GM18861 (cell line): ENCODE data around the gene TUBGCP5.
"Not testable (repeated sequence)": the region's sequence is repeated elsewhere in the genome, so short reads cannot be mapped to it uniquely, and the experiment has no call there.

Experiments
- ATAC-seq: cut with Tn5 transposase; IDR thresholded peaks from one replicate; pipeline ENCODE4 v1.9.1; 2021; ENCODE audit not compliant: unreplicated experiment

The TUBGCP5 gene

GRCh38 chr15:23043535-23043934, 4.2 kb upstream of the TUBGCP5 start:
- ATAC-seq: not testable (repeated sequence)

- ATAC-seq: not testable (repeated sequence)
Measured at GRCh38 chr15:23041736-23042135, 2.4 kb upstream of the TUBGCP5 start.

DNA sequence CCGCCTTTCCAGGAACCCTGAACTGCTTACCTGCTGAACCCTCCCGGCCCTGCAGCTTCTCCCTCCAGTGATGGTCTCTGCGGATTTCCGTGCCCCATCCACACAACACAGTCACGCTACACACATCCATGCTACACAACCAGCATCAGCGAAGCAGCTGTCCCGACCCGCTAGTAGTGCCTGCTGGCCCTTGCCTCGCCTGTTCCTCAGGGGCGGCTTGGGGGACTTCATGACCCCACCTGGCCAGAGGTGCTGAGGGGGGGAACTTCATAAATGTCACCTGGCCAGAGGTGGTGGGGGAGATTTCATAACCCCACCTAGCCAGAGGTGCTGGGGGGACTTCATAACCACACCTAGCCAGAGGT, 530 bp upstream of the TUBGCP5 start:
- ATAC-seq: no peak

DNA sequence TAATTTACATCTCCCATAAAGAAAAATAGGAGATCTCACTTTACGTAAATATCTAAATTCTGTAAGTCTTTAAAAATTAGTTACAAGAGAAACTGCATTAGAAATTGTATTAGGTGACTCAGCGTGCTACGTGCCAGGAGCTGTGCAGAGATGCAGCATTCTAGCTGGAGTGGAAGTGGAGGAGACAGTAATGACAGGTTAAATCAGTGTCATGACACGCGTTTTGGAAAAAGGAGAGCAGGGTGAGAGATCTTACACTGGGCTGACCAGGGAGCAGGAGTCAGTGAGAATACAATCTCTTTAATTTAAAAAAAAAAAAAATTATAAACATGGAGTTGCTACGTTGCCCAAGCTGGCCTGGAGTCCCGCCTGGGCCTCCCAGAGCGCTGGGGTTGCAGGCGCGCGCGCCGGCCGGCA, 635 bp downstream of the TUBGCP5 start:
- ATAC-seq: peak; percentile 10

DNA sequence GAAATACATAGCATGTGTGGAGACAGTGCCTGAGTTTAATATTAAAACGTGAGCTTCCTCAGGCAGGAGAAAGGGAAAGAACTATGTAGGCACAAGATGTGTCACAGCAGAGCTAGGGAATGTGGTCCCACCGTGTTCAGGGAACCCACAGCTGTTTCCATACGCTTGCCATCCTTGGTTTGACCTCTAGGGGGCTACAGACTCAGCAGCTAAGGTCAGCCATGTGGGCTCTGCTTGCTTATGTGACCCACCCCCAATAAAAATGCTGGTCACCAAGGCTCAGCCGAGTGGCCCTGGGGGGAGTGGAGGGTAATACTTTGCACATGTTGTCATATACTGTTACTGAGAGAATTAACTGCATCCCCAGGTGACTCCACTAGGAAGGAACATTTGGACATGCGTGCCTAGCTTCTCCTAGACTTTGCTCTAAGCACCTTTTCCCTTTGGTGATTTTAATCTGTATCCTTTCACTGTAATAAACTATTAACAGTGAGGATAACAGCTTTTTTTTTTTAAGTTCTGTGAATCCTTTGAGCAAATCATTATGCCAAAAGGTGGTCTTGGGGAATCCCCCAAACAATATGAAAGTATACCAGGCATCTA, 3.3 kb downstream of the TUBGCP5 start:
- ATAC-seq: no peak

DNA sequence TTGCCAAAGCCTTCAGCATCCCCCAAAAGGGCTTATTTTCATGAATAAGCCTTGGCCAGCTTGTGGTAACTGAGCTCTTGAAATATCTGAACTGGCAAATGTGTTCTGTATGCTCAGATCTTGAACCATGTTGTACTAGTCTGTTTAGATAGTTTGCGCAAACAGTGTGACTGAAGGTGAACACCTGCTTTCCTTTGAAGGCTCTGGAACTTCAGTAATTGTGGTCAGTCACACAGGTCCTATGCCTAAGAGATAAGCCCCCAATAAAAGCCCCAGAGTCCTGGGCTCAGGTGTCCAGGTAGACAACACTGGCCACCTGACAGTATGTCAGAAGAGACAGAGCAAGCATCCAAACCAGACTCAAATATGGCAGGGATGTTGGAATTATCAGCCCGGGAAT, 5.4 kb downstream of the TUBGCP5 start:
- ATAC-seq: no peak

DNA sequence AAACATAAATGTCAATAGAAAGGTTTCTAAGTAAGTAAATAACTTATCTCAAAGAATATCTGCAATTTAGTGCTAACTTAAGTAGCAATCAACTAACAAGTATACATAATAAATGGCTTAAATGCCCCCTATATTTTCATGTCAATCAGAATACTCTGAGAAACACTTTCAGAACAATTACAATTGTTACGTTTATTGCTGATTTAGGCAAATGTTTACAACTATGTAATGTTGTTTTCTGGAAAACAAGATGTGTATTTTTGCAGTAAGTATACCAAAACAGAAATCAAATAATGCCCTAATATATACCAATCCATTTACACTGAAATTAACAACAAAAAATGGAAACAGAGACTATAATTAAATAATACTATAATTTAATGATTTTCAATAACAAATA, 13.2 kb downstream of the TUBGCP5 start:
- ATAC-seq: no peak

DNA sequence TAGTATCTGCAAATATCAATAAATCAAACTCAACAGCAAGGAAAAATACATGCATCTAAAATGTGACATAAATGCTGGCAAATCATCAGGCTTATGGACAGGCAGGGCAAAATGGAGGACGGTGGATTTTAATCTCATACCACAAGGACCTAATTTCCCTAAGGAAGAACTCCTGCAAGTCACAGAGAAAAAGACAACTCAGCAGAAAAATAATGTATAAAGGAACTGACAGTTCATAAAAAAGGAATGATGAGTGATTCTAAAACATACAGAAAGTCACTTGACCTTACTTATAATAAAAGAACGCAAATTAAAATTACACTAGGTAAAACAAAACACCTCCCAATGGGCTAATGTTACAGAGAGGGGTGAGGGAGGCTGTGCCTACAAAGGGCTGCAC, 17.2 kb downstream of the TUBGCP5 start:
- no peak for ATAC-seq

DNA sequence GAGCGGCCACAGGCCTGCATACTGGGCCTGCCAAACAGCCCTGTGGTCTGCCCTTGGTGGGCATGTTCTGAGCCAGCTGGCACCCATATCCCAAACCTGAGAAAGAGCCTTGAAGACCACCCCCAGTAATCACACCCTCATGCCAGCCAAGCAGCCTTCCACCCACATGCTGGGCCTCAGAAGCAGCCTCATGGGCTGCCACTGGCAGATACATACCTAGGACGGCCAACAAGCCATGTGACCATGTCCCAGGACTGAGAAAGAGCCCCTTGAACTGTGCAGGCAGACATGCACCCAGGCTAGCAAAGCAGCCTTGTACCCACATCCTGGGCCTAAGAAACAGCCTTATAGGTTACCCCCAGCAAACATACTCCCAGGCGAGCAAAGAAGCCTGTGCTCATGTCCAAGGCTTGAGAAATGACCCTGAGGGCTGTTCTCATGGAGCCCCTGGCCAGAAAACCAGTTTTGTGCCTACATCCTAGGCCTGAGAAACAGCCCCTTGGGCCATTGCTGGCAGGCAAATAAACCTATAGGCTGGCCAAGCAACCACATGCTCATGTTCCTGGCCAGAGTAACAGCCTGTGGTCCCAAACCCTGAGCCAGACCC, 24.9 kb downstream of the TUBGCP5 start:
- ATAC-seq: no peak

DNA sequence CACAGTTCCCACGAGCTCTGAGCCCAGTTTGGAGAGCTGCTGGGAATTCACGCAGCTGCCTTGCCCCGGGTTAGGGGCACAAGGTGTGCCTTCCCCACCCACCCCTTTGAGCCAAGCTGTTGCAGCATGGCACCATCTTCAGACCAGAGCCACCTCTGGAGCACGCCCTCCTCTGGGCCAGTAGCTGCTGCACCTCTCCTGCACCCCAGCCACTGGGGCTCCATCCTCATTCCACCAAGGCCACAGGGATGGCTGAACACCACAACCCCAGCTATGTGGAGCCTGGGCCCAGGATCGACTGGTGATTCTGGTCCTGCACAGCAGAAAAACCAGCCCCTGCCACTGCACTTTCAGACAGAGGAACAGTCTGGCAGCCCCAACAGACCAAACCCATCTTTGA, 25.7 kb downstream of the TUBGCP5 start:
- no peak for ATAC-seq

DNA sequence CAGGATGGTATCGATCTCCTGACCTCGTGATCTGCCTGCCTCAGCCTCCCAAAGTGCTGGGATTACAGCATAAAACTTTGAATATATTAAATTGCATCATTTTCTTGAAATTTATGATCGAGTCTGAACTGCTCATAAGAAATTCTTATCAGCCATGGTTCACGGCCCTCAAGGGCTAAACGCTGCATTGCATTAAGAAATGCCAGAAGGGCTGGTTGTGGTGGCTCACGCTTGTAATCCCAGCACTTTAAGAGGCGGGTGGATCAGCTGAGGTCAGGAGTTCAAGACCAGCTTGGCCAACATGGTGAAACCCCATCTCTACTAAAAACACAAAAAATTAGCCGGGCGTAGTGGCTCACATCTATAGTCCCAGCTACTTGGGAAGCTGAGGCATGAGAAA, 26.8 kb downstream of the TUBGCP5 start:
- not testable (repeated sequence) for ATAC-seq

DNA sequence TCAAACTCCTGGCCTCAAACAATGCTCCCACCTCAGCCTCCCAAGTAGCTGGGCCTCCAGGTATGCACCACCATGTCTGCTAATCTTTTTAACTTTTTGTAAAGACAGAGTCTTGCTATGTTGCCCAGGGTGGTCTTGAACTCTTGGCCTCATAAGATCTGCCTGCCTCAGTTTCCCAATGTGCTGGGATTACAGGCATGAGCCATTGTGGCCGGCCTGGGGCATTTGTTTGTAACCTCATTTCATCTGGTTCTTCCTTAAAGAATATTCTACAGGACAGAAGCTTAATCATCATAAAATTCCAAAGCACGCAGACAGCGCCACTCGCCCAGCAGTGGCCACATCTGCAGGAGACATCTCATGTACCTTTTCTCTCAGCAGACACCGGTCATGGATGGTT, 35.6 kb downstream of the TUBGCP5 start:
- no peak for ATAC-seq

GRCh38 chr15:23002920-23003319, 36.4 kb downstream of the TUBGCP5 start:
- ATAC-seq: no peak

DNA sequence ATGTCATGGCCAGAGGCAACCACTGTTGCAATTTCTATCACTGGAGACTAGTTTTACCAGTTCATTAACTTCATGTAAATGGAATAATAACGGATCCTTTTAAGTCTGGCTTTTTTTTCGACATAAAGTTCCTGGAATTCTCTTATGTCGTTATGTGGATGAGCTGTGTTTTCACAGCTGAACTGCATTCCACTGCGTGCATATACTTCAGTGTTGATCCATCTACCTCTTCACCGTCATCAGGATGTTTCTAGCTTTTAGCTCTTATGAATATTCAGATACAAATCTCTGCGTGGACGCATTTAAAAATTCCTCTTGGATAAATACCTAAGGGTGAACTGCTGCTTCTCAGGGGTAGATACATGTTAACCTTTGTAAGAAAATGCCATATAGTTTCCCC, 43.6 kb downstream of the TUBGCP5 start:
- ATAC-seq: no peak

GRCh38 chr15:22992024-22992326, 47.4 kb downstream of the TUBGCP5 start:
- ATAC-seq: no peak

DNA sequence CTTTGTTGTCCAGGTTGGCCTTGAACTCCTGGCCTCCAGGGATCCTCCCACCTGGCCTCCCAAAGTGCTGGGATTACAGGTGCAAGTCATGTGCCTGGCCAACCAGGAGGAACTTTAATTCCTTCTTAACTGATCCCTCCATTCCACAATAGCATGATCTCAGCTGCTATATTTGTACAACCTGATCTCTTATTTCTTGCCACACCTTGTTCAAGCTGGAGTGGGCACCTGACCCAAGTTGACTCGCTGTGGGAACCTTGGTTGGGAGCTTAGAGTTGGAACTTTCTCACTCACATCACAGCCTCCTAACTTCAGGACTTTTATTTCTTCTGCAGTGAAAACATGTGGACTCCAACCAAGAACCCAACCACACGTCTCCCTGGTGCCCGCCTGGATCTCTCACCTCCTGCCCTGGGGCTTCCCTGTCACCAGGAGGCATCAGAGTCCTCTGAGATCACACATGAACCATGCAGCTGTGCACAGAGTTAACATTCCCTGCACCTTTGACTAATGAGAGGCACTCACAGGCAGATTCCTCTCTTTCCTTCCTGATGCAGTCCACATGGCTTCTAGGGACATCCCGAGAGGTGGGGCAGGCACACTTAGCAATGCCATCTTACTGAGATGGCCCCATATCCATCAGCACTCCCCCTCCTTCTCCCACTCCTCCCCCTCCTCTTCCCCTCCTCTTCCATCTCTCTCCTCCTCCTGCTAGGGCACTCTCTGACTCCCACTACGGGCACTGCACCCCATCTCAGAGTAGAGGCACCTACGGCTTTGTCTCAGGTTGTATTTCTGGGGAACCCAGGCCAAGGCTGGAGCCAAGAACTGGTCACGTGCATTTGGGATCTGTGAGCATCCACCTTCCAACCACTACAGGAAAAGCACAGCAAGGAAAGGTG, 49.5 kb downstream of the TUBGCP5 start:
- no peak for ATAC-seq

DNA sequence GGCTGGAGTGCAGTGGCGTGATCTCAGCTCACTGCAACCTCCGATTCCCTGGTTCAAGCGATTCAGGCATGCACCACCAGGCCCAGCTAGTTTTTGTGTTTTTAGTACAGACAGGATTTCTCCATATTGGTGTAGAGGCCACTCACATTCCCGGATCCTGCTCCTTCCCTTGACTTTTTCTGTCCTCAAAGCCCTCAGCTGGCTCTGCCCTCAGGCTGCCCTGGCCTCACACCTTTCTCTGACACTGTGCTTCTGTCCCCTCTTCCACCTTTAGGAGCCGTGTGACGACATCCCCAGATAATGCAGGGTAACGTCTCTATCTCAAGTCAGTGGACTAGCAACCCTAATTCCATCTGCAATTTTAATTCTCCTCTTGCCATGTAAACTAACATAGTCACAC, 50.6 kb downstream of the TUBGCP5 start:
- no peak for ATAC-seq

GRCh38 chr15:22981931-22982330, 57.4 kb downstream of the TUBGCP5 start:
- not testable (repeated sequence) for ATAC-seq

- ATAC-seq: no peak
Measured at GRCh38 chr15:22981051-22981840, 58.1 kb downstream of the TUBGCP5 start.

DNA sequence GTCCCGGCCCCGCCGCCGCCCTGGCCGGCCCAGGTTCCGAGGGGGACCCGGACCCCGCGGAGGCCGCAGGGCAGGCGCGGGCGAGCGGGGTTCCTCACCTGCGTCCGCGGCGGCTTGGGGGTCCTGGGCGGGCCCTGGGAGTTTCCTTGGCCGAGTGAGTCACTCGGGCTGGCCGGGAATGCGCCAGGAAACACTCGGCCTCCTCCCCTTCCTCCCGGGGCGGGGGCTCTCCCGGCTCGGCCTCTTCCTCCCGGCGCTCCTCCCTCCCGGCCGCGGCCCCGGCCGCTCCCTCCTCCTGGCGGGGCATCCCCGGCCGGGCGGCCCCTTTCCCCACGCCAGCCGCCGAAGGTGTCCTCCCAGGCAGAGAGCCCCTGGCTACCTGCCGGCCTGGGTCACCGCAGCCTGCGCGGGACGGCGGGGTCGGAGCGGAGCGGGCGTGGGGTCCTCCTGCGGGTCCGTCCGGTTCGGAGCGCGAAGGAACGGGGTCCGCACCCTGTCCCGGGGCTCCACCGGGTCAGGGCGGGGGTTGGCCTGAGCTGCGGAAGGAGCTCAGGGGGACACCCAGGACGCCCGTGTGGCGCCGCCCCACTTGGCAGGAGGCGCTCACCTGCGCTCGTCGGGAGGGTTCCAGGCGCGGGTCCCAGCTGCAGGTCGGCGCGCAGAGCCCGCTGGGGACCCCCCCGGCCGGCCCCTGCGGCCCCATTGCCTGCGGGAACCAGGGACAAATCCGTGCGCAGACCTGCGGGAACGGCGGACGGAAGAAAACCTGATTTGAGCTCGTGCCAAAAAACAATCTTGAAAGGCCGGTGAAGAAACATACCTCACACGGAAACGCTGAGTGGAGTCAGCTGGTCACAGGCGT, 58.9 kb downstream of the TUBGCP5 start, which contains the start of gene CYFIP1:
Gene CYFIP1 (minus strand): TSS at position 180 of the 862 bp plus-strand sequence. CDS start 33,083 bp downstream, outside the sequence.
- ATAC-seq: peak; percentile 47
